HL-60 (cell line): ENCODE measurements around the gene PARVB.

Source experiments
- DNase-seq, 2 experiments: peaks; one replicate each; pipeline ENCODE4 v3.0.0-alpha.2; 2010 to 2020; ENCODE audit warnings: low read depth in 1 of 2, low spot score in 1 of 2
- H3K27ac ChIP-seq: fragments of 250-450 bp; sonication (Bioruptor Pico); replicated peaks from 2 replicates; pipeline ENCODE4 v1.5.1; 2020; ENCODE audit warnings: mild to moderate bottlenecking, moderate library complexity
- H3K27me3 ChIP-seq: fragments of 250-450 bp; sonication (Bioruptor Pico); 2 replicates; pipeline ENCODE4 v1.5.1; 2021; ENCODE audit warnings: mild to moderate bottlenecking, moderate library complexity; ENCODE audit not compliant: insufficient read depth, poor library complexity, severe bottlenecking
- H3K4me3 ChIP-seq: replicated peaks from 2 replicates; pipeline ENCODE4 v1.5.1; 2011; ENCODE audit warnings: mild to moderate bottlenecking, control low read depth, low read length; ENCODE audit not compliant: insufficient read depth
- CTCF ChIP-seq: IDR thresholded peaks from one replicate; pipeline ENCODE4 v1.5.1; 2011; ENCODE audit warnings: low read length, control low read depth, inconsistent platforms; ENCODE audit not compliant: insufficient read depth
- GABPA ChIP-seq: IDR thresholded peaks from 2 replicates; pipeline ENCODE4 v1.6.1; 2012; ENCODE audit warnings: low read depth
- POLR2AphosphoS5 ChIP-seq: IDR thresholded peaks from 2 replicates; pipeline ENCODE4 v1.6.1; 2012; ENCODE audit warnings: low read depth
- REST ChIP-seq: IDR thresholded peaks from 2 replicates; pipeline ENCODE4 v1.6.1; 2012; ENCODE audit warnings: low read depth; ENCODE audit not compliant: insufficient replicate concordance
- SPI1 ChIP-seq: IDR thresholded peaks from 2 replicates; pipeline ENCODE4 v1.6.1; 2012; ENCODE audit warnings: low read depth, mild to moderate bottlenecking, borderline replicate concordance

PARVB gene

GRCh38 chr22:44199164-44199563 is 175.1 kb downstream of the PARVB start:
- Histone ChIP-seq H3K27me3 (no peaks in the 10 kb centered on the region), H3K4me3 (no peak overlapping the region), H3K27ac (no peak overlapping the region)
- no peak for DNase-seq
- TF ChIP-seq CTCF (no peak), SPI1 (no peak), GABPA (no peak), REST (no peak), POLR2AphosphoS5 (no peak)

GRCh38 chr22:44199866-44200265 is 175.8 kb downstream of the PARVB start:
- no peak overlapping the region for H3K4me3 ChIP-seq
- H3K27ac ChIP-seq, result no peak overlapping the region
- TF ChIP-seq SPI1 (no peak), POLR2AphosphoS5 (no peak), GABPA (no peak), CTCF (no peak), REST (no peak)
- H3K27me3 ChIP-seq, result no peaks in the 10 kb centered on the region
- no peak for DNase-seq

- no peaks in the 10 kb centered on the region for H3K27me3 ChIP-seq
- no peak overlapping the region for H3K4me3 ChIP-seq
- no peak for TF ChIP-seq POLR2AphosphoS5
- TF ChIP-seq SPI1, result no peak
- TF ChIP-seq CTCF, result no peak
- TF ChIP-seq GABPA, result no peak
- no peak for TF ChIP-seq REST
- H3K27ac ChIP-seq, result no peak overlapping the region
- DNase-seq, result no peak
Observed at GRCh38 chr22:44200451-44200850, 176.3 kb downstream of the PARVB start.
